Measurements from ENCODE around the gene FFAR2.
"Not testable (repeated sequence)": the region's sequence is repeated elsewhere in the genome, so short reads cannot be mapped to it uniquely, and the experiment has no call there.

FFAR2 gene

DNA sequence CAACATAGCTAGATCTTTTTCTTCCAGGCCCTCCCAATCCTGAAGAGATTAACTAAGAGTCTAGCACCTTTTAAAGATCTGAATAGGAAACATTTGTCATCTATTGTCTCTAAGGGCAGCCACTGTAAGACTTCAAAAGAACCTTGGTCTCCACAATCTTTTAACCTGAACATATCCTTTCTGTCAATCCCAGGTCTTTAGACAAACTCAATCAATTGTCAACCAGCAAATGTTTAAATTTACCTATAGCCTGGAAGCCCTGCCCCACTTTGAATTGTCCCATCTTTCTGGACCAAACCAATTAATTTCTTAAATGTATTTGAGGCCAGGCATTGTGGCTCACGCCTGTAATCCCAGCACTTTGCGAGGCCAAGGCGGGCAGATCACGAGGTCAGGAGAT lies 23.0 kb downstream of the FFAR2 start:
- not testable (repeated sequence) for H3K4me1 ChIP-seq (ENCODE audit: control insufficient read depth in 2 of 2, insufficient read depth in 1 of 2, low read depth in 1 of 2, low read length in 2 of 2); H3K27me3 ChIP-seq (ENCODE audit: control insufficient read depth in 3 of 3, insufficient read depth in 3 of 3, low read depth in 1 of 3, low read length in 3 of 3); H2BK12ac ChIP-seq (ENCODE audit: low read length); H2AFZ ChIP-seq (ENCODE audit: low read length); H4K8ac ChIP-seq (ENCODE audit: low read depth, low read length); H2BK5ac ChIP-seq (ENCODE audit: low read length); H2AK5ac ChIP-seq (ENCODE audit: low read depth, low read length); H3K27ac ChIP-seq (replicated peaks; ENCODE audit: low read length); H4K91ac ChIP-seq (ENCODE audit: low read depth, low read length, poor library complexity); H2BK120ac ChIP-seq (ENCODE audit: low read depth, low read length); H3K4me2 ChIP-seq (ENCODE audit: insufficient read depth, low read length, poor library complexity, severe bottlenecking); H3K9ac ChIP-seq (ENCODE audit: low read depth, low read length, poor library complexity); H2BK15ac ChIP-seq (ENCODE audit: low read length); H3K4ac ChIP-seq (ENCODE audit: low read length); H3K23ac ChIP-seq (ENCODE audit: low read depth, low read length, poor library complexity); H3K4me3 ChIP-seq (ENCODE audit: low read length in 2 of 2); H3K9me3 ChIP-seq (replicated peaks in 1 of 2; ENCODE audit: control insufficient read depth in 2 of 2, insufficient read depth in 1 of 2, low read depth in 1 of 2, low read length in 2 of 2); H3K79me1 ChIP-seq (ENCODE audit: low read depth, low read length); DNase-seq (ENCODE audit: low spot score); H3K36me3 ChIP-seq (replicated peaks in 1 of 2; ENCODE audit: control insufficient read depth in 2 of 2, insufficient read depth in 2 of 2, low read length in 2 of 2); H3K18ac ChIP-seq (ENCODE audit: low read length); H3K14ac ChIP-seq (ENCODE audit: low read length)
- no CpG with 5 or more reads among the region's 4 CpGs for WGBS, 2 donors (ENCODE audit: extremely low coverage in 2 of 2, insufficient read length in 2 of 2, insufficient replicate concordance in 1 of 2)

DNA sequence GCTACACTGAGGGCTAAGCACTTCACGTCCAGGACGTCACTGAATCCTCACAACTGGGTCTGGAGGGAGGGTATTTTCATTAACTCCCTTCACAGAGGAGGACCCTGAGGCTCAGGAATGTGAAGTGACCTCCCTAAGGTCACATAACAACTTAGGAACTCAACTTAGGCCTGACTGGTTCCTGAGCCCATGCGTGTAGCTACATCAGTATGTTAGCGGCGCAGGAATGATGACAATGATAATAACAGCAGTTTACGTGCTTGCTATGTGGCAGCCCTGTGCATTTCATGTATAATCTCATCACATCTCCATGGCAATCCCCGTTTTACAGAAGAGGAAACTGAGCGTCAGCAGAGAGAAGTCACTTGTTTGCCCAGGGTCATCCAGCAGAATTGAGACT lies 23.9 kb downstream of the FFAR2 start:
- DNase-seq (ENCODE audit: low spot score), result no peak
- no peak overlapping the region for H3K23ac ChIP-seq (ENCODE audit: low read depth, low read length, poor library complexity)
- H2BK12ac ChIP-seq (ENCODE audit: low read length), result no peak overlapping the region
- no peak overlapping the region for H3K4me3 ChIP-seq (ENCODE audit: low read length in 2 of 2)
- H2BK5ac ChIP-seq (ENCODE audit: low read length), result no peak overlapping the region
- H3K4me2 ChIP-seq (ENCODE audit: insufficient read depth, low read length, poor library complexity, severe bottlenecking), result no peak overlapping the region
- no peak overlapping the region for H2BK120ac ChIP-seq (ENCODE audit: low read depth, low read length)
- H3K27me3 ChIP-seq (ENCODE audit: control insufficient read depth in 3 of 3, insufficient read depth in 3 of 3, low read depth in 1 of 3, low read length in 3 of 3), result peaks cover 0 to 6% (median 0%) of the 10 kb centered on the region in 3 experiments
- no CpG with 5 or more reads among the region's 8 CpGs for WGBS, 2 donors (ENCODE audit: extremely low coverage in 2 of 2, insufficient read length in 2 of 2, insufficient replicate concordance in 1 of 2)
- no peak overlapping the region for H2AK5ac ChIP-seq (ENCODE audit: low read depth, low read length)
- peaks cover 0 to 2% of the 10 kb centered on the region in 2 donors for H3K9me3 ChIP-seq (replicated peaks in 1 of 2; ENCODE audit: control insufficient read depth in 2 of 2, insufficient read depth in 1 of 2, low read depth in 1 of 2, low read length in 2 of 2)
- no peak overlapping the region for H3K14ac ChIP-seq (ENCODE audit: low read length)
- H2BK15ac ChIP-seq (ENCODE audit: low read length), result no peak overlapping the region
- H3K4me1 ChIP-seq (ENCODE audit: control insufficient read depth in 2 of 2, insufficient read depth in 1 of 2, low read depth in 1 of 2, low read length in 2 of 2), result no peaks in the 10 kb centered on the region
- H2AFZ ChIP-seq (ENCODE audit: low read length), result no peak overlapping the region
- H3K79me1 ChIP-seq (ENCODE audit: low read depth, low read length), result no peaks in the 10 kb centered on the region
- no peak overlapping the region for H4K91ac ChIP-seq (ENCODE audit: low read depth, low read length, poor library complexity)
- H3K36me3 ChIP-seq (replicated peaks in 1 of 2; ENCODE audit: control insufficient read depth in 2 of 2, insufficient read depth in 2 of 2, low read length in 2 of 2), result no peaks in the 10 kb centered on the region
- no peak overlapping the region for H3K18ac ChIP-seq (ENCODE audit: low read length)
- H4K8ac ChIP-seq (ENCODE audit: low read depth, low read length), result no peak overlapping the region
- H3K9ac ChIP-seq (ENCODE audit: low read depth, low read length, poor library complexity), result no peak overlapping the region
- H3K27ac ChIP-seq (replicated peaks; ENCODE audit: low read length), result no peak overlapping the region
- H3K4ac ChIP-seq (ENCODE audit: low read length), result no peak overlapping the region

DNA sequence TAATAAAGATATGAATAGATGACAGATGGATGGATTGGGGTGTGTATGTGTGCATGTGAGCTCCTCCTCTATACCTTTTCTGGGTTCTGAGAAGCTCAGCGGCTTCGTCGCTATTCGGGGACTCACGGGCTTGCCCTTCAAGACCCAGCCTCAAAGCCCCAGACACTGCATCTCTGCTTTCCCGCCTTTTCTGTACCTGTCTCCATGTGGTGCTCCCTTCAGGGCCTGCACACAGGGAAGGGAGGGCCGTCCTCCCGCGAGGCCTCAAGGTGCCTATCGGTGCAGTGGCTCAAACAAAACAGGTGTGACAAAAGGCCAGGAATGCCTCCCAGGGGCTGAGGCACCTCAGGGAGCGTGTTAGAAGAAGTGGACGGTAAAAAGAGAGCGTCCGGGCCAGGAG lies 26.0 kb downstream of the FFAR2 start:
- H2BK5ac ChIP-seq (ENCODE audit: low read length), result no peak overlapping the region
- H3K4ac ChIP-seq (ENCODE audit: low read length), result no peak overlapping the region
- H4K8ac ChIP-seq (ENCODE audit: low read depth, low read length), result no peak overlapping the region
- H2BK15ac ChIP-seq (ENCODE audit: low read length), result no peak overlapping the region
- H3K14ac ChIP-seq (ENCODE audit: low read length), result no peak overlapping the region
- H2BK120ac ChIP-seq (ENCODE audit: low read depth, low read length), result no peak overlapping the region
- H3K4me3 ChIP-seq (ENCODE audit: low read length in 2 of 2), result no peak overlapping the region
- no peak for DNase-seq (ENCODE audit: low spot score)
- H2AK5ac ChIP-seq (ENCODE audit: low read depth, low read length), result no peak overlapping the region
- peaks cover 0 to 6% (median 0%) of the 10 kb centered on the region in 3 experiments for H3K27me3 ChIP-seq (ENCODE audit: control insufficient read depth in 3 of 3, insufficient read depth in 3 of 3, low read depth in 1 of 3, low read length in 3 of 3)
- no peak overlapping the region for H3K4me2 ChIP-seq (ENCODE audit: insufficient read depth, low read length, poor library complexity, severe bottlenecking)
- H3K9me3 ChIP-seq (replicated peaks in 1 of 2; ENCODE audit: control insufficient read depth in 2 of 2, insufficient read depth in 1 of 2, low read depth in 1 of 2, low read length in 2 of 2), result no peaks in the 10 kb centered on the region
- no peak overlapping the region for H2AFZ ChIP-seq (ENCODE audit: low read length)
- H3K23ac ChIP-seq (ENCODE audit: low read depth, low read length, poor library complexity), result no peak overlapping the region
- no peaks in the 10 kb centered on the region for H3K79me1 ChIP-seq (ENCODE audit: low read depth, low read length)
- H3K36me3 ChIP-seq (replicated peaks in 1 of 2; ENCODE audit: control insufficient read depth in 2 of 2, insufficient read depth in 2 of 2, low read length in 2 of 2), result no peaks in the 10 kb centered on the region
- WGBS, 2 donors (ENCODE audit: extremely low coverage in 2 of 2, insufficient read length in 2 of 2, insufficient replicate concordance in 1 of 2), result no CpG with 5 or more reads among the region's 14 CpGs
- H3K9ac ChIP-seq (ENCODE audit: low read depth, low read length, poor library complexity), result no peak overlapping the region
- H2BK12ac ChIP-seq (ENCODE audit: low read length), result no peak overlapping the region
- no peak overlapping the region for H4K91ac ChIP-seq (ENCODE audit: low read depth, low read length, poor library complexity)
- no peak overlapping the region for H3K18ac ChIP-seq (ENCODE audit: low read length)
- no peaks in the 10 kb centered on the region for H3K4me1 ChIP-seq (ENCODE audit: control insufficient read depth in 2 of 2, insufficient read depth in 1 of 2, low read depth in 1 of 2, low read length in 2 of 2)
- H3K27ac ChIP-seq (replicated peaks; ENCODE audit: low read length), result no peak overlapping the region

DNA sequence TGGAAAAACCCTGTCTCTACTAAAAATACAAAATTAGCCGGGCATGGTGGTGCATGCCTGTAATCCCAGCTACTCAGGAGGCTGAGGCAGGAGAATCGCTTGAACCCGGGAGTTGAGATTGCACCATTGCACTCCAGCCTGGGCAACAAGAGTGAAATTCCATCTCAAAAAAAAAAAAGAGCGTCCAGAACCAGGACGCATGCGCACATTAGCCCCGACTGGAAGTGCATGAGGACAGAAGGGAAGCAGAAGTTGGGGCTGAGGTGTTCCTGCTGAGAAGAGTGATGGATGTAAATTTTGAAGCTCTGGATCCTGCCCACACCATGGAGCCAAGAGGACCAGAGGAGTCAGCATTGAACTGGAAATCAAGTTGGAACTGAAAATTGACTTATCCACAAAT lies 26.5 kb downstream of the FFAR2 start:
- not testable (repeated sequence) for H2BK12ac ChIP-seq (ENCODE audit: low read length); H3K36me3 ChIP-seq (replicated peaks in 1 of 2; ENCODE audit: control insufficient read depth in 2 of 2, insufficient read depth in 2 of 2, low read length in 2 of 2); H3K23ac ChIP-seq (ENCODE audit: low read depth, low read length, poor library complexity); H2AFZ ChIP-seq (ENCODE audit: low read length); H3K79me1 ChIP-seq (ENCODE audit: low read depth, low read length); H4K8ac ChIP-seq (ENCODE audit: low read depth, low read length); H3K14ac ChIP-seq (ENCODE audit: low read length); H2AK5ac ChIP-seq (ENCODE audit: low read depth, low read length); H3K4me3 ChIP-seq (ENCODE audit: low read length in 2 of 2); H2BK120ac ChIP-seq (ENCODE audit: low read depth, low read length); H3K18ac ChIP-seq (ENCODE audit: low read length); DNase-seq (ENCODE audit: low spot score); H2BK5ac ChIP-seq (ENCODE audit: low read length); H3K4me1 ChIP-seq (ENCODE audit: control insufficient read depth in 2 of 2, insufficient read depth in 1 of 2, low read depth in 1 of 2, low read length in 2 of 2); H3K27me3 ChIP-seq (ENCODE audit: control insufficient read depth in 3 of 3, insufficient read depth in 3 of 3, low read depth in 1 of 3, low read length in 3 of 3); H3K9ac ChIP-seq (ENCODE audit: low read depth, low read length, poor library complexity); H3K4me2 ChIP-seq (ENCODE audit: insufficient read depth, low read length, poor library complexity, severe bottlenecking); H2BK15ac ChIP-seq (ENCODE audit: low read length); H4K91ac ChIP-seq (ENCODE audit: low read depth, low read length, poor library complexity); H3K9me3 ChIP-seq (replicated peaks in 1 of 2; ENCODE audit: control insufficient read depth in 2 of 2, insufficient read depth in 1 of 2, low read depth in 1 of 2, low read length in 2 of 2); H3K27ac ChIP-seq (replicated peaks; ENCODE audit: low read length); H3K4ac ChIP-seq (ENCODE audit: low read length)
- no CpG with 5 or more reads among the region's 7 CpGs for WGBS, 2 donors (ENCODE audit: extremely low coverage in 2 of 2, insufficient read length in 2 of 2, insufficient replicate concordance in 1 of 2)

Data from neuronal stem cell (in vitro differentiated cells).